Peyer's patch (tissue), 4 donors: ENCODE data around the gene OR51A4.

ENCODE experiments used
- CTCF ChIP-seq, 6 experiments: fragments of 450-650 bp in 4 of 6; fragments of 200-600 bp in 2 of 6; sonication (generic) in 1 of 6; IDR thresholded peaks; one replicate each; pipeline ENCODE4 v1.5.1; 2017 to 2019; ENCODE audit warnings: antibody characterized with exemption in 6 of 6, mild to moderate bottlenecking in 3 of 6, moderate library complexity in 1 of 6
- POLR2A ChIP-seq, 2 donors: fragments of 450-650 bp; IDR thresholded peaks; one replicate each; pipeline ENCODE4 v1.5.1; 2017; ENCODE audit warnings: antibody characterized with exemption in 2 of 2, mild to moderate bottlenecking in 2 of 2, moderate library complexity in 2 of 2

GRCh38 chr11:4919250-4919649 is 28.2 kb downstream of the OR51A4 start, which contains the start of gene OR51G2:
- TF ChIP-seq CTCF (IDR thresholded peaks at IDR 0.05) (no peak), POLR2A (IDR thresholded peaks at IDR 0.05) (no peak)
